Skeletal muscle tissue (tissue), 5 donors: ENCODE results near the gene CUEDC1. TPM values are rescaled to one million over a fixed set of nuclear protein-coding genes. Genes with fewer than 3 reads are reported as not detected.

Experiments
- H3K27ac ChIP-seq: one replicate; pipeline ENCODE4 v1.7.0; 2013; ENCODE audit warnings: mild to moderate bottlenecking, low read depth, low read length, inconsistent platforms
- H3K27me3 ChIP-seq, 3 donors: one replicate each; pipeline ENCODE4 v1.7.0; 2013; ENCODE audit warnings: low read length in 3 of 3; ENCODE audit not compliant: control insufficient read depth in 3 of 3, insufficient read depth in 3 of 3
- H3K36me3 ChIP-seq, 3 donors: one replicate each; pipeline ENCODE4 v1.7.0; 2013; ENCODE audit warnings: low read length in 3 of 3; ENCODE audit not compliant: control insufficient read depth in 3 of 3, insufficient read depth in 3 of 3
- H3K4me1 ChIP-seq, 3 donors: one replicate each; pipeline ENCODE4 v1.7.0; 2013; ENCODE audit warnings: low read length in 3 of 3, mild to moderate bottlenecking in 3 of 3; ENCODE audit not compliant: control insufficient read depth in 3 of 3, insufficient read depth in 3 of 3
- H3K4me3 ChIP-seq, 3 donors: one replicate each; pipeline ENCODE4 v1.7.0; 2013; ENCODE audit warnings: low read length in 3 of 3
- H3K9ac ChIP-seq, 3 donors: one replicate each; pipeline ENCODE4 v1.7.0; 2013; ENCODE audit warnings: low read length in 3 of 3, mild to moderate bottlenecking in 3 of 3, moderate library complexity in 2 of 3, low read depth in 1 of 3
- H3K9me3 ChIP-seq, 3 donors: one replicate each; pipeline ENCODE4 v1.7.0; 2013; ENCODE audit warnings: low read length in 3 of 3; ENCODE audit not compliant: control insufficient read depth in 3 of 3
- small RNA-seq: library from RNA; depleted of rRNA; stranded (forward); fragments of <200 nt; gene quantifications from one replicate; pipeline ENCODE3, GENCODE V24; 2014
- total RNA-seq: library from RNA; depleted of rRNA; stranded (reverse); fragments of >200 nt; gene quantifications from one replicate; pipeline ENCODE4 v1.2.3, GENCODE V29; 2014
- donor health status: Osteomylitis.

The CUEDC1 gene
- total RNA-seq, 1 donor from 2014 or later: 10.4 TPM

DNA sequence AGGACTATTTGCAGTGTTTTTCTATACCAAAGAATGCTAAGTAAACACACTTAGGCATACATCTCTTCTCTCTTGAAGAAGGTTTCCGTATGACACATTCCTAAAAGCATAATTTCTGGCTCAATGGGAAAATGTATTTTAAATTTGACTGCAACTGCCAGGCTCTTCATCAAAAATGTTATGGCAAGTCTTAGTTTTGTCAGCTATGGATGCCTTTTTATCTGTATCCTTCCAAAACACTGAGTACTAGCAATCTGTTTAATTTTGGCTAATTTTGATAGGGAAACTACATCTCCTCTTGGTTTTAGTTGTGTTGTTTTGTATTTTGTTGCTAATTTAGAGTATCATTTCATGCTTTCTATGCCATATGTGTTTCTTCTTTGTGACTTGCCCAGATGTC lies 140.8 kb downstream of the CUEDC1 start:
- H3K9ac ChIP-seq: no peak overlapping the region
- H3K4me3 ChIP-seq: no peak overlapping the region
- H3K27me3 ChIP-seq: no peaks in the 10 kb centered on the region
- H3K9me3 ChIP-seq: no peaks in the 10 kb centered on the region
- H3K27ac ChIP-seq: no peak overlapping the region
- peaks cover 12 to 16% (median 15%) of the 10 kb centered on the region in 3 donors for H3K4me1 ChIP-seq
- no peaks in the 10 kb centered on the region for H3K36me3 ChIP-seq

DNA sequence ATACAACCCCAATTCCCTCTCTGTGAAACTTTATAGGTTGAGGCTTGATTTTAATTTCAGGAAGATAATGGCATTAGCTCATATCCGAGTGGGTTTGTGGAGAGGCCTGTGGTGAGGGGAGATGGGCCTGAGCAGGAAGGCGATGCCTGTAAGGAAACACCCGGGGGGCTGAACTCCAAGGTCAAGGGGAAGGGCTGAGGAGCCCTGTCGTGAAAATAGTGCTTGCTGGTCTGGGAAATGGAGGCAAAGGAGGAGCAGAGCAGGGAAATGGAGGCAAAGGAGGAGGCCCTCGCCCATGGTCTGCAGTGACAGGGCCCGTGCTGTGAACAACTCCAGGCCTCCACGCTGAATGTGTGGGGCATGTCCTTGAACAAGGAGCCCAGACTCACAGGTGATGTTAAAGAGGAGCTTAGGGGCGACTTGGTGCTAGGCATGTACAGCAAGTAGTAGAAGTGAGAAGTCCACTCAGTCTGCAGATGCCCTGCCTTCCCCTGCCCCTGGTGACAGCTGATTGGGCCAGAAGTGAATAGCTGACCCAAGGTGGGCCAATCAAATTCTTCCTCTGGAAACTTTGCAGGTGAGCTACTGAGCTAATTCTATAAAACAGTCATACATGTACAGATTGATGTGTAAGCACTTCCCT lies 143.5 kb downstream of the CUEDC1 start:
- Histone ChIP-seq H3K27ac (no peak overlapping the region), H3K4me3 (no peak overlapping the region), H3K27me3 (no peaks in the 10 kb centered on the region), H3K9me3 (no peaks in the 10 kb centered on the region), H3K4me1 (peaks cover 15 to 16% (median 15%) of the 10 kb centered on the region in 3 donors), H3K36me3 (no peaks in the 10 kb centered on the region), H3K9ac (no peak overlapping the region)

Small RNAs within 50 kb of the gene (small RNA-seq; reads per million reads assigned to genes)
- gene AC015813.4: not detected

Other genes with a start within 250 kb of the CUEDC1 start
- gene CCDC182, start 210.1 kb downstream of the CUEDC1 start, total RNA-seq: not detected
- gene MRPS23, start 105.4 kb downstream of the CUEDC1 start, total RNA-seq: 10.4 TPM
- gene VEZF1, start 32.8 kb upstream of the CUEDC1 start, total RNA-seq: 30.3 TPM
- gene SRSF1, start 51.8 kb upstream of the CUEDC1 start, total RNA-seq: 224 TPM
- gene DYNLL2, start 128.0 kb upstream of the CUEDC1 start, total RNA-seq: 18.3 TPM
- not detected for gene OR4D1, start 193.0 kb upstream of the CUEDC1 start, total RNA-seq
- not detected for gene OR4D2, start 211.6 kb upstream of the CUEDC1 start, total RNA-seq
- 0.52 TPM for gene EPX, start 237.3 kb upstream of the CUEDC1 start, total RNA-seq